Testis (tissue), 3 donors: Measurements from ENCODE around the gene ADNP2. TPM values are rescaled to one million over a fixed set of nuclear protein-coding genes. Genes with fewer than 3 reads are reported as not detected.

Experiments
- DNase-seq: peaks from one replicate; pipeline ENCODE4 v3.0.0-alpha.2; 2019
- H3K27ac ChIP-seq, 2 donors: fragments of 200-600 bp; sonication (generic); one replicate each; pipeline ENCODE4 v1.5.1; 2019
- H3K27me3 ChIP-seq: fragments of 200-600 bp; sonication (generic); one replicate; pipeline ENCODE4 v1.5.1; 2019
- H3K36me3 ChIP-seq: fragments of 200-600 bp; sonication (generic); one replicate; pipeline ENCODE4 v1.5.1; 2017; ENCODE audit warnings: low read depth; ENCODE audit errors: missing control alignments
- H3K4me1 ChIP-seq: fragments of 200-600 bp; sonication (generic); one replicate; pipeline ENCODE4 v1.5.1; 2019
- H3K4me3 ChIP-seq, 2 donors: fragments of 200-600 bp; sonication (generic); one replicate each; pipeline ENCODE4 v1.5.1; 2017 to 2019
- H3K9me3 ChIP-seq: fragments of 200-600 bp; sonication (generic); one replicate; pipeline ENCODE4 v1.5.1; 2017
- POLR2A ChIP-seq: fragments of 450-650 bp; IDR thresholded peaks from one replicate; pipeline ENCODE4 v1.6.1; 2017; ENCODE audit warnings: antibody characterized with exemption, mild to moderate bottlenecking, moderate library complexity
- WGBS, 2 donors: methylation state at CpG; one replicate each; pipeline ENCODE4 v1.1.5; 2018; 5-methylcytosine and 5-hydroxymethylcytosine counted together
- intact Hi-C: fragments of 100-400 bp; cut with DNase I; formaldehyde crosslinking; loops from one replicate; pipeline ENCODE4 v1.15.1; 2023; ENCODE audit warnings: low total_unique reads
- polyA plus RNA-seq: library from polyadenylated mRNA; stranded (reverse); fragments of 350-450 nt; fragmentation: Illumina TruSeq; extraction: RNeasy Lipid Tissue Mini Kit (QIAGEN cat#74804); gene quantifications from one replicate; pipeline ENCODE4 v1.2.3, GENCODE V29; 2014; ENCODE audit warnings: low read depth, low replicate concordance; ENCODE audit not compliant: insufficient read depth
- total RNA-seq, 2 donors: library from RNA; depleted of rRNA; stranded (reverse); fragments of >200 nt; gene quantifications; one replicate each; pipeline ENCODE4 v1.2.3, GENCODE V29; 2016
- TF ChIP-seq, protein P1 (sequence below), 3 experiments: fragments of 450-650 bp in 2 of 3; fragments of 200-600 bp in 1 of 3; sonication (generic) in 1 of 3; IDR thresholded peaks; one replicate each; pipeline ENCODE4 v1.5.1; 2016 to 2019; ENCODE audit warnings: antibody characterized with exemption in 3 of 3, mild to moderate bottlenecking in 2 of 3, moderate library complexity in 1 of 3

The ADNP2 gene
- total and polyA plus RNA-seq, 3 donors from 2014 or later = 50.0 to 57.7 (median 56.8) TPM

DNA sequence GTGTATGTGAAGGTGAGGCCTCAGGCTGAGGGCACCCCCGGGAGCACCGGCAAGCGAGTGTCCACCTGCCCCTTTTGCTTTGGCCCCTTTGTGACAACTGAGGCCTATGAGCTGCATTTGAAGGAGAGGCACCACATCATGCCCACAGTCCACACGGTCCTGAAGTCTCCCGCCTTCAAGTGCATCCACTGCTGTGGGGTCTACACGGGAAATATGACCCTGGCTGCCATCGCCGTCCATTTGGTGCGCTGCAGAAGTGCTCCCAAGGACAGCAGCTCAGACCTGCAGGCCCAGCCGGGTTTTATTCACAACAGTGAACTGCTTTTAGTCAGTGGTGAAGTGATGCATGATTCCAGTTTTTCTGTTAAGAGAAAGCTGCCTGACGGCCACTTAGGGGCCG is 28.9 kb downstream of the ADNP2 start:
- TF ChIP-seq POLR2A = no peak
- TF ChIP-seq, protein P1, sequence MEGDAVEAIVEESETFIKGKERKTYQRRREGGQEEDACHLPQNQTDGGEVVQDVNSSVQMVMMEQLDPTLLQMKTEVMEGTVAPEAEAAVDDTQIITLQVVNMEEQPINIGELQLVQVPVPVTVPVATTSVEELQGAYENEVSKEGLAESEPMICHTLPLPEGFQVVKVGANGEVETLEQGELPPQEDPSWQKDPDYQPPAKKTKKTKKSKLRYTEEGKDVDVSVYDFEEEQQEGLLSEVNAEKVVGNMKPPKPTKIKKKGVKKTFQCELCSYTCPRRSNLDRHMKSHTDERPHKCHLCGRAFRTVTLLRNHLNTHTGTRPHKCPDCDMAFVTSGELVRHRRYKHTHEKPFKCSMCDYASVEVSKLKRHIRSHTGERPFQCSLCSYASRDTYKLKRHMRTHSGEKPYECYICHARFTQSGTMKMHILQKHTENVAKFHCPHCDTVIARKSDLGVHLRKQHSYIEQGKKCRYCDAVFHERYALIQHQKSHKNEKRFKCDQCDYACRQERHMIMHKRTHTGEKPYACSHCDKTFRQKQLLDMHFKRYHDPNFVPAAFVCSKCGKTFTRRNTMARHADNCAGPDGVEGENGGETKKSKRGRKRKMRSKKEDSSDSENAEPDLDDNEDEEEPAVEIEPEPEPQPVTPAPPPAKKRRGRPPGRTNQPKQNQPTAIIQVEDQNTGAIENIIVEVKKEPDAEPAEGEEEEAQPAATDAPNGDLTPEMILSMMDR (IDR thresholded peaks at IDR 0.05) = no peak

DNA sequence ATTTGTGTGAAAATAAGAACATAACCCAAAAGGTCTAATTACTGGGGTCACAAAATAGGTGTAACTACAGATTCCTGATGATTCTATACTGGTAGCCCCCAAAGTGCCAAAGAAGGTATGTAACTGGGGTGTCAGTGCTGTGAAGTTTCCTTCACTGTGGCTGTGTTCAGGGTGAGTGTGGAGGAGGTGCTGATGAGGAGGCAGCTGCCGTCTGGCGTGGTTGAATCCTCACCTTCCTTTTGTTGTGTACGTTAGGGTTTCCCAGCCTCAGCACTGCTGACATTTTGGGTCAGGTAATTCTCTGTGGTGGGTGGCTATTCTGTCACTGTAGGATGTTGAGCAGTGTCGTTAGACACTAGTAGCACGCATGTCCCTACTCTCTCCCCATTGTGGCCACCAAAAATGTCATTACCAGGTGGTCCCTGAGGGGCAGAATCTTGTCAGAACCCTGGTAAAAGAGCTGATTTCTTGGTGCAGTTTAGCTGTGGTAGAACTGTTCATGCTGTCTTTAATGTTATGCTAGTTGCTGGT is 31.5 kb downstream of the ADNP2 start:
- no peaks in the 10 kb centered on the region for H3K36me3 ChIP-seq
- 85 to 90% methylated on average over 5 of the region's 5 CpGs for WGBS, 2 donors

More for the DNA sequence above, 28.9 kb downstream of the ADNP2 start:
- Histone ChIP-seq H3K27me3 (no peaks in the 10 kb centered on the region), H3K27ac (no peak overlapping the region), H3K36me3 (no peaks in the 10 kb centered on the region), H3K9me3 (no peaks in the 10 kb centered on the region), H3K4me3 (no peak overlapping the region), H3K4me1 (no peaks in the 10 kb centered on the region)
- WGBS, 2 donors = 88 to 92% methylated on average over 12 of the region's 12 CpGs
- no peak for DNase-seq
- intact Hi-C loops = no loop called here

DNA sequence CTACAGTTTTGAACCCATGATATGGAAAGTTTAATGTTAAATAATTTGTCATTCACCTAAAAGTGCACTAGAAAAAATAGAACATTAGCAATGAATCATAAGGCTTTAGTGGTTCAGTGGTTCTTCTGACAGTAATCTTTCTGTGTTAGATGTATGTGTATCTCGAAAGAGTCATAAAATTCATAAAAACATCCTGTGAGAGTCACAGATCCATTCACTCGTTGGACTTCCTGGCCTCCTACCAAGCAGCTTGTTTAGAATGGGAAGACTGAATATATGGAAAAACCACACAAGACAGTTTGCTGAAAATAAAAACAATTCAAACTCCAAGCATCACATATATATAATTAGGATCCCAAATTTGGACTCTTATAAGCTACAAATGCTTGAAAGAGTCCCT is 34.8 kb downstream of the ADNP2 start:
- Histone ChIP-seq H3K36me3 (no peaks in the 10 kb centered on the region), H3K27me3 (no peaks in the 10 kb centered on the region), H3K27ac (no peak overlapping the region), H3K4me3 (no peak overlapping the region), H3K4me1 (no peaks in the 10 kb centered on the region), H3K9me3 (no peaks in the 10 kb centered on the region)
- no peak for DNase-seq
- TF ChIP-seq, protein P1 (IDR thresholded peaks at IDR 0.05) = no peak
- no peak for TF ChIP-seq POLR2A
- 67 to 77% methylated on average over 2 of the region's 2 CpGs for WGBS, 2 donors
- intact Hi-C loops = no loop called here

More for the DNA sequence above, 31.5 kb downstream of the ADNP2 start:
- H3K27me3 ChIP-seq = no peaks in the 10 kb centered on the region
- intact Hi-C loops = no loop called here
- no peak overlapping the region for H3K4me3 ChIP-seq
- H3K27ac ChIP-seq = no peak overlapping the region
- TF ChIP-seq, protein P1 (IDR thresholded peaks at IDR 0.05) = no peak
- no peak for TF ChIP-seq POLR2A
- no peaks in the 10 kb centered on the region for H3K4me1 ChIP-seq
- H3K9me3 ChIP-seq = no peaks in the 10 kb centered on the region
- DNase-seq = no peak

DNA sequence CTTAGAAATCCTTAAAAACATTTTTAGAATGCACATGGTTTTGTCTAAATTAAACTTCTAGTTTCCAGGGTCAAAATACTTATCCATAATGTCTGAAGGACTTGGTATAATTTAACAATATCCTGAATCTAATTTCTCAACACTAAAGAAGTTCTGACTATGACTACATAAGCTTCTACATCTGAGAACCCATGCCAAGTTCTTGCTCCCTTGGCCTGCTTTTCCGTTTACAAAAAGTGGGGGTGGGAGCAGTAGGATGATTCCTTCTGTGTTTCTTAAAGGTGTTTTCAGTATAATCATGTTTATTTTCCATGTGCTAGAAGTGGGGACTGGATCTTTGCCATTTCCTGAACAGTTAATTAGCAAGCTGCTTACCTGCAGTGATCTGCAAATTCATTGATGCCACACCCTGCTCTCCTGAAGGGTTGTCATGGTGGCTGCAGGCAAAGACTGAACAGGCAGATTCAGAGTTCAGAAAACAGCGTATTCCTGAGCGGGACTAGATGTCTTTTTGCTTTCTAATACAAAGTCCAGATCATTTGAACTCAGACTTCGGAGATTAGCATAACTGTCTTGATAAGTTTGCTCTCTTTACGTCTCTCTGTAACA is 36.2 kb downstream of the ADNP2 start:
- no peaks in the 10 kb centered on the region for H3K4me1 ChIP-seq
- TF ChIP-seq POLR2A = no peak
- TF ChIP-seq, protein P1 (IDR thresholded peaks at IDR 0.05) = no peak
- intact Hi-C loops = no loop called here
- no peak overlapping the region for H3K27ac ChIP-seq
- no peaks in the 10 kb centered on the region for H3K9me3 ChIP-seq
- DNase-seq = no peak
- no peaks in the 10 kb centered on the region for H3K27me3 ChIP-seq
- no peak overlapping the region for H3K4me3 ChIP-seq
- no peaks in the 10 kb centered on the region for H3K36me3 ChIP-seq
- 79 to 82% methylated on average over 5 of the region's 5 CpGs for WGBS, 2 donors

DNA sequence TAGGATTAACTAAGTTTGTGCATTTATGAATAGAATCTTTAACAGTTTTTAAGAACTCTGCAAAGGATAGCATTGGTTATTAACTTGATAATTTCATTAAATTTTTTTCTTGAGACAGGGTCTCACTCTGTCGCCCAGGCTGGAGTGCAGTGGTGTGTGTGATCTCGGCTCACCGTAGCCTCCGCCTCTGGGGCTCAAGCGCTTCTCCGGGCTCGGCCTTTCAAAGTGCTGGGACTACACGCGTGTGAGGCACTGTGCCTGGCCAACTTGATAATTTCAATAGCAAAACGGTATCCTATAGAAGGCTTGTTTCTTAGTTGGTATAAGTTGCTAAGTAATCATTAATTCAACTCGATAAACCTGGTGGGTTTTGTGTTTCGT is 38.0 kb downstream of the ADNP2 start:
- peak overlapping the region; percentile 71 to 73 for H3K4me3 ChIP-seq
- intact Hi-C loops = no loop called here
- no peak for TF ChIP-seq POLR2A
- TF ChIP-seq, protein P1 (IDR thresholded peaks at IDR 0.05) = no peak
- no peaks in the 10 kb centered on the region for H3K36me3 ChIP-seq
- no peaks in the 10 kb centered on the region for H3K27me3 ChIP-seq
- DNase-seq = no peak
- WGBS, 2 donors = 17 to 28% methylated on average over 10 to 12 of the region's 12 CpGs
- peak overlapping the region in 1 of 2 donors; percentile 28 for H3K27ac ChIP-seq
- H3K9me3 ChIP-seq = no peaks in the 10 kb centered on the region
- no peaks in the 10 kb centered on the region for H3K4me1 ChIP-seq
